Fibroblast of mammary gland (primary cell): ENCODE measurements around the gene KLHL33.
A peak's percentile ranks its signal among the peaks of the same experiment; 100 is the strongest.

ENCODE experiments used
- DNase-seq: peaks from one replicate; pipeline ENCODE4 v3.0.0-alpha.2; 2010; ENCODE audit warnings: low read depth
- H3K4me3 ChIP-seq: 2 replicates; pipeline ENCODE4 v1.5.1; 2011; ENCODE audit warnings: low read depth, mild to moderate bottlenecking, low read length, moderate library complexity; ENCODE audit not compliant: control insufficient read depth
- TF ChIP-seq, protein P1 (sequence below): conservative IDR thresholded peaks from 2 replicates; pipeline ENCODE4 v1.5.1; 2011; ENCODE audit warnings: low read depth, low read length, inconsistent platforms; ENCODE audit not compliant: control insufficient read depth, insufficient read depth

KLHL33 gene

GRCh38 chr14:20429801-20430669 lies 5.9 kb downstream of the KLHL33 start:
- H3K4me3 ChIP-seq: no peak overlapping the region

GRCh38 chr14:20428802-20429201 lies 7.2 kb downstream of the KLHL33 start:
- no peak overlapping the region for H3K4me3 ChIP-seq
- TF ChIP-seq, protein P1, sequence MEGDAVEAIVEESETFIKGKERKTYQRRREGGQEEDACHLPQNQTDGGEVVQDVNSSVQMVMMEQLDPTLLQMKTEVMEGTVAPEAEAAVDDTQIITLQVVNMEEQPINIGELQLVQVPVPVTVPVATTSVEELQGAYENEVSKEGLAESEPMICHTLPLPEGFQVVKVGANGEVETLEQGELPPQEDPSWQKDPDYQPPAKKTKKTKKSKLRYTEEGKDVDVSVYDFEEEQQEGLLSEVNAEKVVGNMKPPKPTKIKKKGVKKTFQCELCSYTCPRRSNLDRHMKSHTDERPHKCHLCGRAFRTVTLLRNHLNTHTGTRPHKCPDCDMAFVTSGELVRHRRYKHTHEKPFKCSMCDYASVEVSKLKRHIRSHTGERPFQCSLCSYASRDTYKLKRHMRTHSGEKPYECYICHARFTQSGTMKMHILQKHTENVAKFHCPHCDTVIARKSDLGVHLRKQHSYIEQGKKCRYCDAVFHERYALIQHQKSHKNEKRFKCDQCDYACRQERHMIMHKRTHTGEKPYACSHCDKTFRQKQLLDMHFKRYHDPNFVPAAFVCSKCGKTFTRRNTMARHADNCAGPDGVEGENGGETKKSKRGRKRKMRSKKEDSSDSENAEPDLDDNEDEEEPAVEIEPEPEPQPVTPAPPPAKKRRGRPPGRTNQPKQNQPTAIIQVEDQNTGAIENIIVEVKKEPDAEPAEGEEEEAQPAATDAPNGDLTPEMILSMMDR: no peak
- no peak for DNase-seq

More at GRCh38 chr14:20429801-20430669, 5.9 kb downstream of the KLHL33 start:
- TF ChIP-seq, protein P1: no peak
- no peak for DNase-seq

DNA sequence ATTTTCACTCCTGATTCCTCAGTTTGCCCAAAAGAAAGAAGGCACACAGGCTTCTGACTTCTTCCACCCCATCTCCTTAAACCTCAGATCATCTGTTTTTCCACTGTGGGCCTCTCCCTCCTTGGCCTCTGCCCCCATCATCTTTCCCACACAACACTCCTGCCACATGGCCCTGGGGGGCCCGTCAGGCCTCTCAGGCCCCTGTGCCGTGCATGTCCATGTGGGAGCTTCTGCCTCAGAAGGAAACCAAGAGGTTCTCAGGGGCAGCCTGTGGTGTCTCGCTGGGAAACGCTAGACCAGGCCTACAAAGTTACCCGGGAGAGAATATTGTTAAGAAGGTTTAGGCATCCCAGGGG lies 8.0 kb downstream of the KLHL33 start:
- TF ChIP-seq, protein P1: no peak
- no peak overlapping the region for H3K4me3 ChIP-seq
- no peak for DNase-seq

DNA sequence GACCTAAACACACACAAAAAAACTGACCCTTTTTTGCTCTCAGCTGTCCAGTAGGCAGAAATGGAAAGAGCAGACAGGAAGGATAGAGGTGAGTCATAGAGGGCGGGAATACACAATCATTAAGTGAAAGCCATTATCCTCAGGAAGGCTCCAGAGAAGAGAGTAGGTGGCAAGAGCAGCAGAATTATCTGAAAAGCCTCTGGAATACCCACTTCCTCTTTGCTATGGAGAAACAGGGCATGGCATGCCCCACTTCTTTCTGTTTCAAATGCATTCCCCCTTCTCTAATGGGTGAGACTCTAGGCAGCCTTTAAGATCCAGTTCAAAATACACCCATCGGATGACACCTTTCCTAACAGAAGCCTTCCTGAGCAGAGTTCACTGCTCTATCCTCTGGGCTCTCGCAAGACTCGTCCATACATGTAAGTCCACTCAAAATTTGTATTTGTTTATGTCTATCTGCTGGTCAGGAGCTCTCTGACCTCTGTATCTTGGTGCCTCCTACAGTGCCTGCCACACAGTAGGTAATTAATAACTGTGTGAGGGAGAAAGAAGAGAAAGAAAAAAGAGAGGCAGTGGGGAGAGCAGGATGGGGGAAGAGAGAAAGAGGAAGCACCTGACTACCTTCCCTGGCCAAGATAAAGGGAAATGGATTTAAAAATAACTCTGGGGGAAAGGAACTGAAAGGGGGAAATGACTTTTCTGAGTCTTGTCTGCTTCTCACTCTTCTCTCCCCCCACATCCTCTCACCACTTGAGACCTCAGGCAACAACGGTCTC lies 8.5 kb downstream of the KLHL33 start:
- no peak overlapping the region for H3K4me3 ChIP-seq
- peak; percentile 68 for DNase-seq
- TF ChIP-seq, protein P1: no peak

DNA sequence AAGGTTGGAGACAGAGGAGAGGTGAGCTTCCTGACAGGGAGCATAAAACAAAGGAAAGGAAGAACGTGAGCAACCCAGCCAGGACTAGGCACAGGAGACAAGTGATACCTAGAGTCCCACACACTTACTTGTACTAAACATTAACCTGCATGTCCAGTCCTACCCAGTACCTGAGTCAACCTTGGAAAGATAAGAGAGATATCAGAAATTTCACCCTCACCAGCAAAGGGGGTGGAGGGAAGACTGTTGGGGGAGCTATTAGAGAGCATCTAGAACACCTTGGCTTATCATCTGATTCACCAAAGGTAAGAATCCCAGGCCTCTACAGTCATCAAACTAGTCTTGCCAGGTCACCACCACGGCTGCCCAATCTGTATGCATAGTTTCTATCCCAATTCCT lies 11.1 kb downstream of the KLHL33 start:
- H3K4me3 ChIP-seq: no peak overlapping the region
- DNase-seq: no peak
- TF ChIP-seq, protein P1: no peak

DNA sequence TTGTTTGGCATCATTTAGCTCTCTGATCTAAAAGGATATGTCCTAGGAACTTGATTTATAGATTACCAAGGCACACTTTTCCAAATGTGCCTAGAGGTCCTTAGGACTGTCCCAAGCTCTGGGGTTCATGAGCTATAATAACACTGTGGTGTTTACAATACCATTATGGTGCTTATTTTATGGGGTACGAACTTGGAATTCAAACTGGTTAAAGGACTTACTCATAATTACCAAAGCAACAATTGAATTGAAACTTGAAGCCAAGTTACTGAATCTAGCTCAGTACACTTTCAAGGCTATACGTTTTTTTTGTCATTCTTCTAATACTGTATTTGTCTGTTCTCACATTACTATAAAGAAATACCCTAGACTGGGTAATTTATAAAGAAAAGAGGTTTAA lies 13.1 kb downstream of the KLHL33 start:
- DNase-seq: no peak
- TF ChIP-seq, protein P1: no peak
- no peak overlapping the region for H3K4me3 ChIP-seq
